ENCODE results near the gene SUMO3.

Gene SUMO3

DNA sequence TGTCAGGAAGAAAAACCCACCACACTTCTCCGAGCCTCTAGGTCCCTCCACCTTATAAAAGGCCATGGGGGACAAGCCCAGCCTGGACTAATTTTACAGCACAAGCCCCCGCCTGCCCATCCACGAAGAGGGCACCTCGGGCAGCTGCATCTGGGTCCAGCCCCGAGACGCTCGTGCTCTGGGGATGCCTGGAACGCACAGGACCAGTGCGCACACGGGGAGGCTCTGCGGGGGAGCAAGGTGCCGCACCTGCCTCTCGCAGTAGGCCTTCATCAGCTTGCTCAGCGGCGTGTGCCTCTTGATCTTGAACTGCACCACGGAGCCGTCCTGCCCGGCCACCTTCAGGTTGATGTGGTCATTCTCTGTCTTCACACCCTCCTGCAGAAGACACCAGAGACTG, 4.1 kb downstream of the SUMO3 start:
- WGBS, 2 donors (ENCODE audit: extremely low coverage in 2 of 2, insufficient read length in 2 of 2, insufficient replicate concordance in 1 of 2): no CpG with 5 or more reads among the region's 18 CpGs
- no peak overlapping the region for H4K91ac ChIP-seq (ENCODE audit: low read depth, low read length, poor library complexity)
- no peak for DNase-seq (ENCODE audit: low spot score)

DNA sequence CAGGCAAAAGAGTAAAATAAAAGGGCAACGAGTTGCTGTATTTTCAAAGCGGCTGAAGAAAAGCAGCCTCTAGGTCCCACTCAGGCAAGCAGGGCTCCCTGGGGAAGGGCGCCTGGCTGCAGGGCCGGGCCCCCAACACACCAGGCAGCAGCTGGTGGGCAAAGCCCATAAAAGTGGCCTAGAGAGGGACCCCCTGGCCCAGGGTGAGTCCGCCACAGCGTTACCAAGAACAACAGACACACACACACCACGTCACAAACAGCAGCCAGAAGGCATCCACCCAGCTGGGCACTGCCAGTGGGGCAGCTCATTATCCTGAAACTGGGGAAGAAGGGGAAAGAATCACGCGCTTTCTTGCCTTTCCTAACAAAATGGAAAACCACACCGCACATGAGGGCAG, 4.7 kb downstream of the SUMO3 start:
- no peak overlapping the region for H3K14ac ChIP-seq (ENCODE audit: low read length)
- no peak overlapping the region for H3K4me2 ChIP-seq (ENCODE audit: insufficient read depth, low read length, poor library complexity, severe bottlenecking)
- peaks cover 29% of the 10 kb centered on the region for H3K79me1 ChIP-seq (ENCODE audit: low read depth, low read length)
- H3K4ac ChIP-seq (ENCODE audit: low read length): no peak overlapping the region
- H3K23ac ChIP-seq (ENCODE audit: low read depth, low read length, poor library complexity): peak overlapping the region; percentile 74
- H3K36me3 ChIP-seq (replicated peaks in 1 of 2; ENCODE audit: control insufficient read depth in 2 of 2, insufficient read depth in 2 of 2, low read length in 2 of 2): peaks cover 21 to 53% of the 10 kb centered on the region in 2 donors
- H3K18ac ChIP-seq (ENCODE audit: low read length): no peak overlapping the region
- H3K4me3 ChIP-seq (ENCODE audit: low read length in 2 of 2): no peak overlapping the region
- no peak overlapping the region for H2BK15ac ChIP-seq (ENCODE audit: low read length)
- H2AK5ac ChIP-seq (ENCODE audit: low read depth, low read length): no peak overlapping the region
- no peak overlapping the region for H3K27ac ChIP-seq (replicated peaks; ENCODE audit: low read length)
- no peak overlapping the region for H3K9ac ChIP-seq (ENCODE audit: low read depth, low read length, poor library complexity)
- H2AFZ ChIP-seq (ENCODE audit: low read length): no peak overlapping the region
- H3K4me1 ChIP-seq (ENCODE audit: control insufficient read depth in 2 of 2, insufficient read depth in 1 of 2, low read depth in 1 of 2, low read length in 2 of 2): peaks cover 0 to 6% of the 10 kb centered on the region in 2 donors
- no peaks in the 10 kb centered on the region for H3K27me3 ChIP-seq (ENCODE audit: control insufficient read depth in 3 of 3, insufficient read depth in 3 of 3, low read depth in 1 of 3, low read length in 3 of 3)
- H3K9me3 ChIP-seq (replicated peaks in 1 of 2; ENCODE audit: control insufficient read depth in 2 of 2, insufficient read depth in 1 of 2, low read depth in 1 of 2, low read length in 2 of 2): peaks cover 0 to 2% of the 10 kb centered on the region in 2 donors
- no peak overlapping the region for H2BK5ac ChIP-seq (ENCODE audit: low read length)
- no peak overlapping the region for H2BK120ac ChIP-seq (ENCODE audit: low read depth, low read length)
- no peak overlapping the region for H2BK12ac ChIP-seq (ENCODE audit: low read length)
- no peak overlapping the region for H4K8ac ChIP-seq (ENCODE audit: low read depth, low read length)
- no CpG with 5 or more reads among the region's 10 CpGs for WGBS, 2 donors (ENCODE audit: extremely low coverage in 2 of 2, insufficient read length in 2 of 2, insufficient replicate concordance in 1 of 2)
- no peak for DNase-seq (ENCODE audit: low spot score)
- H4K91ac ChIP-seq (ENCODE audit: low read depth, low read length, poor library complexity): no peak overlapping the region

More for the DNA sequence above, 4.1 kb downstream of the SUMO3 start:
- no peak overlapping the region for H3K14ac ChIP-seq (ENCODE audit: low read length)
- H2AK5ac ChIP-seq (ENCODE audit: low read depth, low read length): no peak overlapping the region
- no peak overlapping the region for H3K4ac ChIP-seq (ENCODE audit: low read length)
- H3K36me3 ChIP-seq (replicated peaks in 1 of 2; ENCODE audit: control insufficient read depth in 2 of 2, insufficient read depth in 2 of 2, low read length in 2 of 2): peaks cover 18 to 48% of the 10 kb centered on the region in 2 donors
- H2AFZ ChIP-seq (ENCODE audit: low read length): no peak overlapping the region
- H3K27me3 ChIP-seq (ENCODE audit: control insufficient read depth in 3 of 3, insufficient read depth in 3 of 3, low read depth in 1 of 3, low read length in 3 of 3): no peaks in the 10 kb centered on the region
- H3K23ac ChIP-seq (ENCODE audit: low read depth, low read length, poor library complexity): peak overlapping the region; percentile 27
- no peak overlapping the region for H2BK120ac ChIP-seq (ENCODE audit: low read depth, low read length)
- no peak overlapping the region for H2BK12ac ChIP-seq (ENCODE audit: low read length)
- H3K79me1 ChIP-seq (ENCODE audit: low read depth, low read length): peaks cover 29% of the 10 kb centered on the region
- H2BK15ac ChIP-seq (ENCODE audit: low read length): no peak overlapping the region
- peaks cover 0 to 7% of the 10 kb centered on the region in 2 donors for H3K4me1 ChIP-seq (ENCODE audit: control insufficient read depth in 2 of 2, insufficient read depth in 1 of 2, low read depth in 1 of 2, low read length in 2 of 2)
- no peak overlapping the region for H4K8ac ChIP-seq (ENCODE audit: low read depth, low read length)
- H3K27ac ChIP-seq (replicated peaks; ENCODE audit: low read length): no peak overlapping the region
- H3K4me3 ChIP-seq (ENCODE audit: low read length in 2 of 2): no peak overlapping the region
- peaks cover 1 to 4% of the 10 kb centered on the region in 2 donors for H3K9me3 ChIP-seq (replicated peaks in 1 of 2; ENCODE audit: control insufficient read depth in 2 of 2, insufficient read depth in 1 of 2, low read depth in 1 of 2, low read length in 2 of 2)
- H2BK5ac ChIP-seq (ENCODE audit: low read length): peak overlapping the region; percentile 35
- H3K18ac ChIP-seq (ENCODE audit: low read length): no peak overlapping the region
- H3K9ac ChIP-seq (ENCODE audit: low read depth, low read length, poor library complexity): no peak overlapping the region
- H3K4me2 ChIP-seq (ENCODE audit: insufficient read depth, low read length, poor library complexity, severe bottlenecking): no peak overlapping the region

DNA sequence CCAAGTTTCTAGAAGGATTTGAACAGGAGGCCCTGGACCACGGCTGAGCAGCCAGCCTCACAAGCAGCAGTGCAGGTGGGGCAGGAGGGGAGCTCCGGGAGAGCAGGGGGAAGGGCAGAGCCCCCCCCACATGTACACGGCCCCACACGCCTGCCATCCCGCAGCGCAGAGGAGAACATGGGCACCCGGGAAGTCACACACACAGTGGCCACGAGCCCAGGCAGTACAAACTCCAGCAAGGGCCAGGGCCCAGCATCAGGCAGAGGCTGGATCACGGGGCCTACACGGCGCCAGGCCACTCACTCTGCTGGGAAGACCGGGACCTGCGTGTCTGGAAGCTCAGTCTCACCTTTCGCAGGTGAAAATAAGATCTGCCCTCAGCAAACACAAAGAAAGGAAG, 5.2 kb downstream of the SUMO3 start:
- peaks cover 22 to 56% of the 10 kb centered on the region in 2 donors for H3K36me3 ChIP-seq (replicated peaks in 1 of 2; ENCODE audit: control insufficient read depth in 2 of 2, insufficient read depth in 2 of 2, low read length in 2 of 2)
- peaks cover 0 to 6% of the 10 kb centered on the region in 2 donors for H3K4me1 ChIP-seq (ENCODE audit: control insufficient read depth in 2 of 2, insufficient read depth in 1 of 2, low read depth in 1 of 2, low read length in 2 of 2)
- no peak overlapping the region for H3K4me2 ChIP-seq (ENCODE audit: insufficient read depth, low read length, poor library complexity, severe bottlenecking)
- no peak overlapping the region for H3K4ac ChIP-seq (ENCODE audit: low read length)
- no peak overlapping the region for H3K14ac ChIP-seq (ENCODE audit: low read length)
- H2BK15ac ChIP-seq (ENCODE audit: low read length): no peak overlapping the region
- H2BK5ac ChIP-seq (ENCODE audit: low read length): no peak overlapping the region
- H3K27me3 ChIP-seq (ENCODE audit: control insufficient read depth in 3 of 3, insufficient read depth in 3 of 3, low read depth in 1 of 3, low read length in 3 of 3): no peaks in the 10 kb centered on the region
- no peak overlapping the region for H2BK120ac ChIP-seq (ENCODE audit: low read depth, low read length)
- peak overlapping the region in 1 of 2 donors; percentile 38 for H3K4me3 ChIP-seq (ENCODE audit: low read length in 2 of 2)
- H2BK12ac ChIP-seq (ENCODE audit: low read length): no peak overlapping the region
- no peak overlapping the region for H2AFZ ChIP-seq (ENCODE audit: low read length)
- no peak overlapping the region for H3K9ac ChIP-seq (ENCODE audit: low read depth, low read length, poor library complexity)
- WGBS, 2 donors (ENCODE audit: extremely low coverage in 2 of 2, insufficient read length in 2 of 2, insufficient replicate concordance in 1 of 2): no CpG with 5 or more reads among the region's 14 CpGs
- peaks cover 0 to 2% of the 10 kb centered on the region in 2 donors for H3K9me3 ChIP-seq (replicated peaks in 1 of 2; ENCODE audit: control insufficient read depth in 2 of 2, insufficient read depth in 1 of 2, low read depth in 1 of 2, low read length in 2 of 2)
- H2AK5ac ChIP-seq (ENCODE audit: low read depth, low read length): no peak overlapping the region
- no peak overlapping the region for H4K91ac ChIP-seq (ENCODE audit: low read depth, low read length, poor library complexity)
- peak overlapping the region; percentile 46 for H3K23ac ChIP-seq (ENCODE audit: low read depth, low read length, poor library complexity)
- no peak for DNase-seq (ENCODE audit: low spot score)
- no peak overlapping the region for H4K8ac ChIP-seq (ENCODE audit: low read depth, low read length)
- peaks cover 29% of the 10 kb centered on the region for H3K79me1 ChIP-seq (ENCODE audit: low read depth, low read length)
- no peak overlapping the region for H3K27ac ChIP-seq (replicated peaks; ENCODE audit: low read length)
- no peak overlapping the region for H3K18ac ChIP-seq (ENCODE audit: low read length)

DNA sequence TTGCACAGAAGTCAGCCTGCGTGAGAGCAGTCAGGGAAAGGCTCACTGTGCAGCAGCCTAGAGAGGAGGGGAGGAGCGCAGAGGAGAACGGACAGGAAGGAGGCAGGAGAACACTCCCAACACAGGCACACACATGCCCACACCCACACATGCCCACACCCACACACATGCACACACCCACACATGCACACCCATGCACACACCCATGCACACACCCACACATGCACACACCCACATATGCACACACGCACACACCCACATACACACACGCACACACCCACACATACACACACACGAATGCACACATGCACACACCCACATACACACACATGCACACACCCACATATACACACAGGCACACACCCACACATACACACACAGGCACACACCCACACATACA, 7.1 kb downstream of the SUMO3 start:
- no peak overlapping the region for H3K9ac ChIP-seq (ENCODE audit: low read depth, low read length, poor library complexity)
- peaks cover 19% of the 10 kb centered on the region for H3K79me1 ChIP-seq (ENCODE audit: low read depth, low read length)
- no peak overlapping the region for H3K4me2 ChIP-seq (ENCODE audit: insufficient read depth, low read length, poor library complexity, severe bottlenecking)
- peak overlapping the region; percentile 89 for H3K23ac ChIP-seq (ENCODE audit: low read depth, low read length, poor library complexity)
- no peak overlapping the region for H3K4ac ChIP-seq (ENCODE audit: low read length)
- no peak overlapping the region for H2AFZ ChIP-seq (ENCODE audit: low read length)
- H3K9me3 ChIP-seq (replicated peaks in 1 of 2; ENCODE audit: control insufficient read depth in 2 of 2, insufficient read depth in 1 of 2, low read depth in 1 of 2, low read length in 2 of 2): peaks cover 0 to 5% of the 10 kb centered on the region in 2 donors
- H3K4me1 ChIP-seq (ENCODE audit: control insufficient read depth in 2 of 2, insufficient read depth in 1 of 2, low read depth in 1 of 2, low read length in 2 of 2): no peaks in the 10 kb centered on the region
- H3K27ac ChIP-seq (replicated peaks; ENCODE audit: low read length): no peak overlapping the region
- no peak overlapping the region for H3K14ac ChIP-seq (ENCODE audit: low read length)
- H3K18ac ChIP-seq (ENCODE audit: low read length): no peak overlapping the region
- H2AK5ac ChIP-seq (ENCODE audit: low read depth, low read length): no peak overlapping the region
- H3K36me3 ChIP-seq (replicated peaks in 1 of 2; ENCODE audit: control insufficient read depth in 2 of 2, insufficient read depth in 2 of 2, low read length in 2 of 2): peaks cover 33 to 73% of the 10 kb centered on the region in 2 donors
- no peaks in the 10 kb centered on the region for H3K27me3 ChIP-seq (ENCODE audit: control insufficient read depth in 3 of 3, insufficient read depth in 3 of 3, low read depth in 1 of 3, low read length in 3 of 3)
- H2BK15ac ChIP-seq (ENCODE audit: low read length): no peak overlapping the region
- H3K4me3 ChIP-seq (ENCODE audit: low read length in 2 of 2): peak overlapping the region in 1 of 2 donors; percentile 70
- no peak for DNase-seq (ENCODE audit: low spot score)
- WGBS, 2 donors (ENCODE audit: extremely low coverage in 2 of 2, insufficient read length in 2 of 2, insufficient replicate concordance in 1 of 2): no CpG with 5 or more reads among the region's 6 CpGs
- H4K8ac ChIP-seq (ENCODE audit: low read depth, low read length): no peak overlapping the region
- no peak overlapping the region for H2BK120ac ChIP-seq (ENCODE audit: low read depth, low read length)
- no peak overlapping the region for H2BK12ac ChIP-seq (ENCODE audit: low read length)
- H2BK5ac ChIP-seq (ENCODE audit: low read length): no peak overlapping the region
- no peak overlapping the region for H4K91ac ChIP-seq (ENCODE audit: low read depth, low read length, poor library complexity)
